Renal cortical epithelial cell (primary cell): ENCODE results near the gene POLR3H. TPM values are rescaled to one million over a fixed set of nuclear protein-coding genes. Genes with fewer than 3 reads are reported as not detected.

Experiments used
- DNase-seq: peaks from one replicate; pipeline ENCODE4 v3.0.0-alpha.2; 2011; ENCODE audit warnings: low read depth
- total RNA-seq: library from RNA; depleted of rRNA; stranded (reverse); fragments of >200 nt; gene quantifications from 2 replicates; pipeline ENCODE4 v1.2.3, GENCODE V29; 2014

Gene POLR3H
- total RNA-seq, 1 donor from 2014 or later = 38.8 TPM

DNA sequence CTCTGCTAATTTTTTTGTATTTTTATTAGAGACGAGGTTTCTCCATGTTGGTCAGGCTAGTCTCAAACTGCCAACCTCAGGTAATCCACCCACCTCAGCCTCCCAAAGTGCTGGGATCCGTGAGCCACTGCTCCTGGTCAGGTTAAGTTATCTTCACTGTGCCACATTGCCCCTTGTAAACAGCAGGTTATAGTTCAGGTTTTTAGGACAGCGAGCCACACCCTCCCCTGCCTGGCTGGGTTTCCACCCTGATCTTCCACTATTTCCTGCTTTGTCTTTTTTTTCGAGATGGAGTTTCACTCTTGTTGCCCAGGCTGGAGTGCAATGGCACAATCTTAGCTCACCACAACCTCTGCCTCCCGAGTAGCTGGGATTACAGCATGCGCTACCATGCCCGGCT is 59.2 kb downstream of the POLR3H start:
- DNase-seq = no peak

DNA sequence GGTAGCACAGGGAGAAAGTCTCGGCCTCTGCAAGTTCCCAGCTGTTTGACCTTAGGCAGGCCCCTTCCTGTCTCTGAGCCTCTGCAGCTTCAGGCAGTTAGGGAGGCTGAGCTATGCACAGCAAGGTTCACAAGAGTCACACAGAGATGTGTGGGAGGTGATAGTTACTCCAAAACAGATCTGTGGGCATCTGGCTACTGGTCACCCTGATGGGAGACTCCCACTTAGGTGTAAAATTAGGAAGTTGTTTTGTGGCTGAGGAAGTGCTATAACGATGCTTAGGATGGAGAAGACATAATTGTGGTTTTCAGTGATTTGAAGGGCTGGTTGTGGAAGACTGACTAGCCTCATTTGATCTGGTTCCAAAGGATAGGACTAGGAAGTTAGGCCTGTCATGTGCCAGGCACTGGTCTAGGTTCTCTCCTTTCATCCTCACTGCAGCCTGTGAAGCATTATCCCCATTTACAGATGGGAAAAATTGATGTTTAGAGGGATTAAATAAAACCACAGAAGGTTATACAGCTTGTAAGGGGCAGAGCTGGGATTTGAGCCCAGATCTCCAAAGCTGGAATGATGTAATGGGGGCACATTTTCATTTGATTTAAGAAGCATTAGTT is 61.8 kb downstream of the POLR3H start:
- DNase-seq = no peak

DNA sequence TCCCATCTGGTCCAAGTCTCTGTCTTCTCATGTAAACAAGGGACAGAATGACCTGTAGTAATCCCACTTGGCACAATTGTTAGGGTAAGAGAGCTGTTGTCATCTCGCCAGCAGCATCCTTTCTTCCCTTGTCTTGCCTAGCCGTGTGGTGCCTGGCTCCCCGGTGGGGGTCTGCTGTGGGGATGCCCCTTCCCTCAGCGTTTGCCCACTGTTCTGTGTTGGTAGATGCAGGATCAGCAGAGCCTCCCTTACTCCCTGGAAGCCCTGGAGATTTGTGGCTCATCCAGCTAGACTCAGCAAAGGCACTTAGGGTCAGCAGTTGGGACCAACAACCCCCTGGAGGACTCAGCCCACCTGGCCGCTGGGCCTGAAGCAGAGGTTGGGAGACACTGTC is 62.3 kb downstream of the POLR3H start:
- DNase-seq = no peak

DNA sequence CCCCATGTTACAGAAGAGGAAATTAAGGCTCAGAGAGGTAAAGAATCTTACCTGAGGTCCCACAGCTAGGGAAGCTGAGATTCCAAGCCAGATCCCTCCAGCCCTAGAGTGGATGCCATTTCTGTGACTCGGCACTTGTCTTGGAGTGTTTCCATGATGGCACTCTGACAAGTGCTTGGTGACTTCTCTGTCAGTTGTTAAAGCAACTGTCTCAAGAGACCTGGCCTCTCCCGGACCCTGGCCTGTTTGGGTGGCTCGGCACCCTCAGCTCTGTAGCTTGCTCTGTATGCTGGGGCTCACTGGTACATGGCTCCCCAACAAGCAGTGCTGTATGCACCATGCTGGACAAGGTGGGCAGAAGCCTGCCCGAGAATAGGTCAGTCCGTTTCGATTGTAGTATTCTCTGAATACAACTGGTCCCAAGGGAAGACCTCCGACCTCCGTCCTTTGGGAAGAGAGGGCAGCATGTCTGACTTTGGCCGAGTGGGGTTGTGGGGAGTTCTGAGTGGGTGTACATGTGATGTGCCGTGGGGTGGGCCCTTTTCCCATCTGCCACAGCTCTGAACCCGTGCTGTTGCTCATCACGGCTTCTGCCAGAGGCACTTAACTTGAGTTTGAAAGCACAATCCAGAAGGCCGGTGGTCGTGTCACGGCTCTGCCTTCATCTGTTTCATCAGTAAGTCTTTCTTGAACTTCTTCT is 63.0 kb downstream of the POLR3H start:
- no peak for DNase-seq

DNA sequence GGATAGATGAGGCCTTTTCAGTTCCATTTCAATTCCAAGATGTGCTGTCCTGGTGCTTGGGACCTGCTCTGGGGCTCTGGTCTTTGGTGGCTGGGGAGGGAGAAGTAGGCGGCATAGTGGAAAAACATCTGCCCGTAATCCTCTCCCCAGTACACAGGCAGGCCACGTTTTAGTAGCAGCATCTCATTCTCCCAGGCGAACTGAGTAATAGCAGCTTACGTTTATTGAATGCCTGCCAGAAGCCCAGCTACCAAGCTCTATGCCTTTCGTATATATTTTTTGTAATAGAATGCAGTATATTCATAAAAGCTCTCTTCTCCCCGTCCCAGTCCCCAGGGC is 63.9 kb downstream of the POLR3H start:
- no peak for DNase-seq

DNA sequence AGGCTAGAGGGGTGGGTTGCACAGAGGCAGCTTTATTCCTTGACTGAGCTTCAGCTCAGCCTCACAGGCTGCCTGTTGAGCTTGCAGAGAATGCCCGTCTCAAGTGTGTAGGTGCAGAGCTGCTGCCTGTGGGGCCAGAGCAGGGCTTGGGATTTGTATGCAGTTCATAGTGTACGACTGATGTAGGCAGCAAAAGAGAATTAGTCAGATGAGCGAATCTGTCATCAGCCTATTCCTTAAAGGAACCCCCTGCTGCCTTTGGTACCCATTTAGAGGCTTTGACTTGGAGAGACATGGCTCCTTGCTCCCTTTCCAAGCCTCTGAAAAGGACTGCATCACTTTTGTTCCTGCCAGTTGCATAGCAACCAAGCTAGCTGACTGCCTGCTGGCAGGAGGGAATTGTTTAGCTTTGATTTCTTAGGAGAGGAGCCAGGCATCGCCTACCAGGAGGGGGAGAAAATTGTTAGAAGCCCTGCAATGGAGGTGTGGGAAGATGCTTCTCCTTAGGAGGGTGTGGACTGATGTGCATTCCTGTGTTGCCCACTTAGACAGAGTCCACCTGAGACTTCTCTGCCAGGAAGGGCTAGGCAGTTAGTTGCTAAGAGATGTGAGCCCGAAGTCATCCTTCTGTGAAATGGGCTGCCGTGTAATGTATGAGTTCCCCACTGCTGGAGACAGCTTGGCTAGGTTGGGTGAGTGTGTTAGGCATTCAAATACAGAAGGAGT is 64.4 kb downstream of the POLR3H start:
- peak; percentile 41 for DNase-seq

DNA sequence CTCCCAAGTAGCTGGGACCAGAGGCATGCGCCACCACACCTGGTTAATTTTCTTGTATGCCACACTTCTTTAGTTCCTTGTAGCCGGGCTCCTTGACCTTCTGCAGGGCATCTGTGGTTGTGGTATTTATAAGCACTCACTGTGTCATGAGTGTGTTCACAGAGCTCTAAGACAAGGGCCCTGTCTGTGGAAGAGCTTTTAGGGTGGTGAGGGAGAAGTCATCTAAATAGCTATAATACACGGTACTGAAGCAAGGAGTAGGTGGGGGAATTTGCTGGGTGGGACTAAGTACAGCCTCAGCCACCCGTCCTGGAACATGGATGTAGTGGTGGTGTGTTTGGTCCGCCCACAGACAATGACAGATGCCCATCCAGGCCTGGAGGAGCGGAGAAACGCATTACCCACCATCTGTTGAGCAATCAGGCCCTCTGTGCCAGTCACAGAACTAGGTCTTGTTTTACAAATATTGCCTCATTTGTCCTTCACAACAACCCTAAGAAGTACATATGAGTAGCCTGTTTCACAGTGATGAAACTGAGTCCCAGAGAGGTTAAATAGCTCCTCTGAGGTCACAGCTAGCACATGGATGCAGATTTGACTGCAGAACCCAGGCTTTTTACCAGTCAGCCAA is 65.3 kb downstream of the POLR3H start:
- peak; percentile 84 for DNase-seq

DNA sequence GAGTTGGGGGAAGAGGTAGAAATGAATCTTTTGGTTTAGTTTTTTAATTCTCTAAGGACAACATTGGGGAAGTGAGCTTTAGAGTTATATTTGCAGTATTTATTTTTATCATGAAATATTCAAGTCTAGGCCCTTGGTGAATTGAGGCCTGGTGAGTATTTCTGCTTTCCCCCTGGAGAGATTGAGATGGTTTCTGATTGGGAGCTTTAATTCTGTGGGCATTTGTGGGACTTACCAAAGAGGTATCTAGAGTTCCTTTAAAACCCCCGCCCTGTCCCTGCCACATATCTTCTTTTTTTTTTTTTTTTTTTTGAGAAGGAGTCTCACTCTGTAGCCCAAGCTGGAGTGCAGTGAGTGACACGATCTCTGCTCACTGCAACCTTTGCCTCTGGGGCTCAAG is 65.8 kb downstream of the POLR3H start:
- no peak for DNase-seq

Other genes starting within 250 kb of the POLR3H start
- gene ZC3H7B, start 242.9 kb downstream of the POLR3H start, total RNA-seq = 44.3 and 124 TPM in 2 replicates
- gene TEF, start 162.5 kb downstream of the POLR3H start, total RNA-seq = 2.3 and 7.6 TPM in 2 replicates
- 12.2 and 35.9 TPM in 2 replicates for gene TOB2, start 97.7 kb downstream of the POLR3H start, total RNA-seq
- gene PHF5A, start 75.8 kb downstream of the POLR3H start, total RNA-seq = 39.6 and 78.3 TPM in 2 replicates
- 54.2 and 141 TPM in 2 replicates for gene ACO2, start 75.4 kb downstream of the POLR3H start, total RNA-seq
- gene CSDC2, start 16.5 kb upstream of the POLR3H start, total RNA-seq = 0.69 and 3.2 TPM in 2 replicates
- 9.9 and 14.6 TPM in 2 replicates for gene PMM1, start 45.4 kb upstream of the POLR3H start, total RNA-seq
- 17.5 and 27.8 TPM in 2 replicates for gene DESI1, start 76.6 kb upstream of the POLR3H start, total RNA-seq
- 320 and 484 TPM in 2 replicates for gene XRCC6, start 76.8 kb upstream of the POLR3H start, total RNA-seq
- gene SNU13, start 144.4 kb upstream of the POLR3H start, total RNA-seq = 92.2 and 104 TPM in 2 replicates
- gene MEI1, start 155.0 kb upstream of the POLR3H start, total RNA-seq = 0.10 and 0.52 TPM in 2 replicates